GM19372 (cell line): ENCODE measurements around the gene IGSF21.

Experiments used
- ATAC-seq: cut with Tn5 transposase; IDR thresholded peaks from one replicate; pipeline ENCODE4 v1.9.1; 2021; ENCODE audit warnings: mild to moderate bottlenecking, low read depth, moderate library complexity; ENCODE audit not compliant: unreplicated experiment

The IGSF21 gene

DNA sequence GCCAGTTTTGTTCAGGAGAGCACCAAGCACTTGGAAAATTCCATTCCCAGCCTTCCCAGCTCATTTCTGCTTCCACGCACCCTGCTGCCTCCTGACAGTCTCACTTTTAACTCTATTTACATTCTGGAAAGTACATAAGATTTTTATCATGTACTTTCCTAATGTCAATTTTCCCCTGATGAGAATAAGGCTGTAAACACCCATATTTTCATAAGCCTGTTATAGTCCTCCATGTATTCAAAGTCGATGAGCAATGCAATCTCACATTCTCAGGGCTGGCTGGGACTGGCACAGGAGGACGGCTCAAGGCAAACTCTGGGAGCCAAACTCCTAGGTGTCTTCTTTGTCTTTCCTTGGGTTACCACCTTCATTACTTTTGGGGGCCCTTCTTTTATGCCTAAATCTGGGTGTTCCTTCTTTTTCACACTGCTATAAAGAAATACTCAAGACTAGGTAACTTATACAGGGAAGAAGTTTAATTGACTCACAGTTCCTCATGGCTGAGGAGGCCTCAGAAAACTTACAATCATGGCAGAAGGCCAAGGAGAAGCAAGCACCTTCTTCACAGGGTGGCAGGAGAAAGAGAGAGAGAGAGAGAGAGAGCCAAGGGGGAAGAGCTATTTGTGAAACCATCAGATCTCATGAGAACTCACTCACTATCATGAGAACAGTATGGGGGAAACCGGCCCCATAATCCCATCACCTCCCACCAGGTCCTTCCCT is 94.6 kb downstream of the IGSF21 start:
- ATAC-seq, result no peak

- ATAC-seq, result no peak
Measured at GRCh38 chr1:18203645-18204044, 96.0 kb downstream of the IGSF21 start.

- ATAC-seq, result no peak
Measured at GRCh38 chr1:18204575-18204974, 97.0 kb downstream of the IGSF21 start.

GRCh38 chr1:18205319-18205718 is 97.7 kb downstream of the IGSF21 start:
- no peak for ATAC-seq

- ATAC-seq, result no peak
Measured at GRCh38 chr1:18211764-18212163, 104.2 kb downstream of the IGSF21 start.

GRCh38 chr1:18217398-18218043 is 109.9 kb downstream of the IGSF21 start:
- no peak for ATAC-seq

- ATAC-seq, result no peak
Measured at GRCh38 chr1:18229625-18230024, 122.0 kb downstream of the IGSF21 start.

- no peak for ATAC-seq
Measured at GRCh38 chr1:18230321-18230720, 122.7 kb downstream of the IGSF21 start.

DNA sequence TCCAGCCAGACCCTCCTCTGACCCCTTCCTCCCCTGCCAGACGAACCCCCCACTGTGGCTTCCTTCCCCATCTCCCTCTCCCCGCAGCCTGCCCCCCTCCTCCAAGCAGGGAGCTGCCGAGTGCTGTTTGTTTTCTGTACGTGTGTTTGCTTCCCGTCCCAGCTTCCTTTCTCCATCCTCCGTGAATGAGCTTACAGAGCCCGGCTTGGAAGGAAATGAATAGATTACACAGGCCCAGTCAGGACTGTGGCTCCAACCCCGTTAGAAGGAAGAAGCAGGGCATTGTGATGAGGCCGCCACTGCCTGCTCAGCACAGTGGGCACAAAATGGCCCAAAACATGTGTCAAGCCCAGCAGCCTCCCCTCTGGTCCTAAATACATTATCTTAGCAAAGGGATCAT is 123.2 kb downstream of the IGSF21 start:
- ATAC-seq, result no peak

- ATAC-seq, result no peak
Measured at GRCh38 chr1:18232052-18232451, 124.5 kb downstream of the IGSF21 start.

DNA sequence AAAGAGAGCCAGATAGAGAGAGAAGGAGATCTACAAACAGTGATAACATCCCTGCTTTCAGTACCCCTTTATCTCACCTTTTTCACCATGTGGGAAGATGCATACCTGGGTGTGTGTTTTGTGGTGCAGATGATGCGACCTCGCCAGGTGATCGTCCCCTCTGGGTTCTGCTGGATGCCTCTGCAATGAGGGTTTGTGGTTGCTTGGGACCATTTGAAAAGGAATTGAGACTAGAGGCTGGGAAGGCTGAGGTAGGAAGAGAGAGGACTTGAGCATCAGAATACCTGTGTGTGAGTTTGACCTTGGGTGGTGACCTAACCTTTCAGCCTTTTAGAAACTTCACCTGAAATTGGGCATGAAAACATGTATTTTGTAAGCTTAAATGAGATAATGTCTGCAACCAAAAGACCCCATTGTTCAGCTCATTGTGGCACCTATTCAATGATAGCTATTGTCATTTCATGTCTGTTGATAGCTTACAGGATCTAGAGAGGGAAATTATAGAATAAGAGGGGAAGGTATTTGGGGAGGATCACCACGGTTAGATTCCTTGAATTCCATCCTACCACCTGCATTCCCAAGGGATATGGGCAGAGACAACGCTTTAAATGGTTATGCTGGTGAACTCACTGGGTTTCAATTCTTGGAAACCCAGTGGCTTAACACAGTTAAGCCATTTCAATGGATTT is 125.7 kb downstream of the IGSF21 start:
- no peak for ATAC-seq

DNA sequence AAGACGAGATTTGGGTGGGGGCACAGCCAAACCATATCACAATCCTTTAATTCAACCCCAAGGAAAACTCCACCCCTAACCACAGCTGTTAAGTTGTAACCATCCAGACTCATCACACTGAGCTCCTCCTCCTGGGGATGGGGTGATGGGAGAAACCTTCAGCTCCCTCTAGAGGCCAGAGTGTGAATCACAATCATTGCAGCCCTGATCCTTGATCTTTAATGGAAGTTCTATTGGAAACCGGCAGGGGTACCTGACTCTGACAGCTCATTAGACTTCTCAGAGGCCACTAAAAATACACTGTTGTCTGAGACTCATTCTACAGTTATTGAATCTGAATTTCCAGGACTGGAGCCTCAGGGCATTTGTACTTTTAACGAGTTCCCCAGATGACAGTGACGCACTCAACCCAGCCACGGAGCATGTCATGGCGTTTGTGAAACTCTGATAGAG is 127.2 kb downstream of the IGSF21 start:
- ATAC-seq, result no peak

DNA sequence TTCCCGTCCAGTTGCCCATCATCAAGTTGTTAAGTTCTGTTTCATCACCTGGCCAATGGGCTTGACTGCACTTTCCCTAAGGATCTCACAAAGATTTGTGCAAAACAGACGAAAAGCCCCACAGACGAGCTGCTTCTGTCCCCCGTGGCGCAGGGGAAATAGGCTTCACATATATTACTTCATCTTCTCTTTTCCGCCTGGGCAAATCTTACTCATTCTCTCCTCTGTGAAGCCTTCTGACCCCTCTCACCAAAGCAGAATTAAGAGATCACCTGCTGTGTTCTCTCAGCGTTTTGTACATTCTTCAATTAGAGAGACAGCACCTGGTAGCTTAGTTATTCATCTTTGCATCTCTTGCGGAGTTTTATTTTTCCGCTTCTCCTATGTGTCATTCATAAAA is 129.8 kb downstream of the IGSF21 start:
- ATAC-seq, result no peak

- ATAC-seq, result no peak
Measured at GRCh38 chr1:18238190-18238589, 130.6 kb downstream of the IGSF21 start.

DNA sequence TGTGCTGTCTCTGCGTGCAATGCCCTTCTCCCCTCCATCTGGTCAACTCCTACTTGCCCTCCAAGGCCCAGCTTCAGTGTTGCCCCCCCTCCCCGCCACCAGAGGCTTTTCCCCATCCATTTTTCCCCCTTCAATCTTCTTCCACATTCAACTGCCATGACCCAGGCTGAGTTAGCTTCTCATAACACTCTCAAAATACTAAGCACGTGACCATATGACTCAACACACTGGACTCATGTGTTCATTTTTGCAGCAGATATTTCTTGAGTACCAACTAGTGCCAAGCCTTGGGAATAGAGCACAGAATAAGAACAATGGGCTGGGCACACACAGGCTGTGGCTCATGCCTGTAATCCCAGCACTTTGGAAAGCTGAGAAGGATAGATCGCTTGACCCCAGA is 132.1 kb downstream of the IGSF21 start:
- no peak for ATAC-seq

- ATAC-seq, result no peak
Measured at GRCh38 chr1:18240906-18241305, 133.3 kb downstream of the IGSF21 start.

DNA sequence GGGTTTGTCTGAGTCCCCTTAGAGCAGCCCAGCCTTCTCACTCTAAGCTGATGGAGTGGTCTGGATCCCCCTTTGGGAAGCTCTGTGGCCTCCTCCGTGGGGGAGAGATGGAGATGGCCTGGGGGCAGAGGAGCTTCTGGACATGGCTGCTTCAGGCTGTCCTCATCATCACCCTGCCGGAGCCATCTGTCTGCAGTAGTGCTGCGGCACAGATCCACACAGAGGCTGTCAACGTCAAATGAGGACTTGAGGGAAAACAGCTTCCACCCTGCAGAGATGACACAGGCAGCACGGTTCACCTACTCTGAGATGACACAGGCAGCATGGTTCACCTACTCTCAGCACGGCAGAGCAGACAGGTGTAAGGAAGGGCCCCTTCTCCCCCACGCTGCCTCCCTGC is 134.3 kb downstream of the IGSF21 start:
- ATAC-seq, result no peak

- ATAC-seq, result no peak
Measured at GRCh38 chr1:18243503-18244175, 136.0 kb downstream of the IGSF21 start.

GRCh38 chr1:18244762-18245161 is 137.2 kb downstream of the IGSF21 start:
- ATAC-seq, result no peak

- ATAC-seq, result no peak
Measured at GRCh38 chr1:18245647-18246046, 138.0 kb downstream of the IGSF21 start.

GRCh38 chr1:18246543-18246942 is 138.9 kb downstream of the IGSF21 start:
- no peak for ATAC-seq
